Stimulated activated naive CD8-positive, alpha-beta T cell treated with anti-CD3 and anti-CD28 coated beads, Interleukin-15, amount 100 ng/mL, for 72 hours (primary cell): ENCODE data around the gene PRLH.
A peak's percentile ranks its signal among the peaks of the same experiment; 100 is the strongest.

ENCODE experiments used
- ATAC-seq: fragments of 150-1000 bp; cut with Tn5 transposase; 2 replicates; pipeline ENCODE4 v1.10.0; 2021; ENCODE audit warnings: mild to moderate bottlenecking, moderate library complexity
- DNase-seq, 2 donors: peaks; one replicate each; pipeline ENCODE4 v3.0.0; 2021 to 2022
- H3K27ac Mint-ChIP-seq, 2 donors: one replicate each; pipeline ENCODE4 v1.8.0; 2022; ENCODE audit warnings: mild to moderate bottlenecking in 2 of 2, mixed read lengths in 2 of 2, moderate library complexity in 2 of 2
- H3K27me3 Mint-ChIP-seq: one replicate; pipeline ENCODE4 v1.8.0; 2022; ENCODE audit warnings: mixed read lengths
- H3K4me1 Mint-ChIP-seq: one replicate; pipeline ENCODE4 v1.8.0; 2022; ENCODE audit warnings: mild to moderate bottlenecking, mixed read lengths
- H3K4me3 Mint-ChIP-seq, 2 donors: one replicate each; pipeline ENCODE4 v1.8.0; 2022; ENCODE audit warnings: mild to moderate bottlenecking in 2 of 2, mixed read lengths in 2 of 2, moderate library complexity in 1 of 2
- H3K9me3 Mint-ChIP-seq, 2 donors: one replicate each; pipeline ENCODE4 v1.8.0; 2022; ENCODE audit warnings: mixed read lengths in 2 of 2

PRLH gene, protein sequence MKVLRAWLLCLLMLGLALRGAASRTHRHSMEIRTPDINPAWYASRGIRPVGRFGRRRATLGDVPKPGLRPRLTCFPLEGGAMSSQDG

DNA sequence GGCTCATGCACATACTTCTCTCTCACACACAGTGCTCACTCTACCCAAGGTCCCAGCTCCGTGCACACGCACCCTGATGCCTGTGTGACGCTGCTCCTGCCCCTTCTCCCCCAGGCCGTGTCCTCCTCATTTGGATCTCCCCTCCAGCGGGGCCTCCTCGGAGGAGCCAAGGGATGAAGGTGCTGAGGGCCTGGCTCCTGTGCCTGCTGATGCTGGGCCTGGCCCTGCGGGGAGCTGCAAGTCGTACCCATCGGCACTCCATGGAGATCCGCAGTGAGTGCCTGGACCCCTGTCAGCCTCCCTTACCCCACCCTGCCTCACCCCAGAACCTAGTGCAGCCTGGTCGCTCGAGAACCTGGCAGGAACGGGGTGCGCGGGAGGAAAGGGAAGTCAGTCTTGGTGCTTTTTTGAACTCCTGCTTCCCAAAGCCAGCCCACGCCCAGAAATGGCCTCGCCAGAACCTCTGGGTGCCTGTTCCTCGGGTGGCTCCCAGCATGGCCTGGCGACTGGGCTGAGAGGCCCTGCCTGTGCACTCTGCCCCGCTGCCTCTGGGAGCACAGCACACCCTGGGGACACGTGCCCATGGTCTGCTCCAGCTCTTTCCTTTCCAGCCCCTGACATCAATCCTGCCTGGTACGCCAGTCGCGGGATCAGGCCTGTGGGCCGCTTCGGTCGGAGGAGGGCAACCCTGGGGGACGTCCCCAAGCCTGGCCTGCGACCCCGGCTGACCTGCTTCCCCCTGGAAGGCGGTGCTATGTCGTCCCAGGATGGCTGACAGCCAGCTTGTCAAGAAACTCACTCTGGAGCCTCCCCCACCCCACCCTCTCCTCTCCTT, at the start of gene PRLH:
Gene PRLH, plus strand, starts transcription at position 174 of the 835 bp plus-strand sequence. Its CDS starts 0 bp downstream, at position 174.
- H3K27me3 Mint-ChIP-seq: no peaks in the 10 kb centered on the region
- no peak within 1 kb of the TSS for H3K27ac Mint-ChIP-seq
- no peak within 1 kb of the TSS for H3K4me3 Mint-ChIP-seq
- peaks cover under 1% of the 10 kb centered on the region for H3K4me1 Mint-ChIP-seq
- no peak for DNase-seq
- H3K9me3 Mint-ChIP-seq: no peaks in the 10 kb centered on the region
- ATAC-seq: peak; percentile 40

DNA sequence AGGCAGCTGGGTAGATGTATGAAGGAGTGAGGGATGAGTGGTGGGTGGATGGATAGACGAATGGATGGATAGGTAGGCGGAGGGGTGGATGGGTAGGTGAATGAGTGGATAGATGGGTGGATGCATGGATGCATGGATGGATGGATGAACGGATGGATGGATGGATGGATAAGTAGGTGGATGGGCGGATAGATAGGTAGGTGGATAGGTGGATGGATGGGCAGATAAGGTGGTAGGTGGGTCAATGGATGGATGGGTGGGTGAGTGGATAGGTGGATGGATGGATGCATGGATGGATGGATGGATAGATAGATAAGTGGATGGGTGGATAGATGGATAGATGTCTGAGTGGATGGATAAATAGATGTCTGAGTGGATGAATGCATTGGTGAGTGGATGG, 49.2 kb upstream of the PRLH start:
- Mint-ChIP-seq H3K4me1 (no peaks in the 10 kb centered on the region), H3K9me3 (peaks cover 0 to 8% of the 10 kb centered on the region in 2 donors), H3K4me3 (no peak overlapping the region), H3K27me3 (no peaks in the 10 kb centered on the region), H3K27ac (no peak overlapping the region)
- ATAC-seq (no peak), DNase-seq (no peak)

DNA sequence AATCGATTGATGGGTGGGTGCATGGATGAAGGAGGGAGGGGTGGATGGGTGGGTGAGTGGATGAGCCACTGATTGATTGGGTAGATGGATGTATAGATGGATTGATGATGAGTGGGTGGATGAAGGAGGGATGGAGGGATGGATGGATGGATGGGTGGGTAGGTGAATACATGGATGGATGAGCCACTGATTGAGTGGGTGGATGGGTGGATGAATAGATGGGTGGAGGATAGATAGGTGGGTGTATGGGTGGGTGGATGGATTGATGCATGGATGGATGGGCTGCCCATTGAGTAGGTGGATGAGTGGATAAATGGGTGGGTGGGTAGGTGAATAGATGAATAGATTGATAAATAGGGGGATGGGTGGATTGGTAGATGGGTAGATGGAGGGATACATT, 48.4 kb upstream of the PRLH start:
- no peak overlapping the region for H3K27ac Mint-ChIP-seq
- H3K9me3 Mint-ChIP-seq: peaks cover 0 to 8% of the 10 kb centered on the region in 2 donors
- no peak for ATAC-seq
- H3K4me3 Mint-ChIP-seq: no peak overlapping the region
- DNase-seq: no peak
- H3K4me1 Mint-ChIP-seq: no peaks in the 10 kb centered on the region
- no peaks in the 10 kb centered on the region for H3K27me3 Mint-ChIP-seq

DNA sequence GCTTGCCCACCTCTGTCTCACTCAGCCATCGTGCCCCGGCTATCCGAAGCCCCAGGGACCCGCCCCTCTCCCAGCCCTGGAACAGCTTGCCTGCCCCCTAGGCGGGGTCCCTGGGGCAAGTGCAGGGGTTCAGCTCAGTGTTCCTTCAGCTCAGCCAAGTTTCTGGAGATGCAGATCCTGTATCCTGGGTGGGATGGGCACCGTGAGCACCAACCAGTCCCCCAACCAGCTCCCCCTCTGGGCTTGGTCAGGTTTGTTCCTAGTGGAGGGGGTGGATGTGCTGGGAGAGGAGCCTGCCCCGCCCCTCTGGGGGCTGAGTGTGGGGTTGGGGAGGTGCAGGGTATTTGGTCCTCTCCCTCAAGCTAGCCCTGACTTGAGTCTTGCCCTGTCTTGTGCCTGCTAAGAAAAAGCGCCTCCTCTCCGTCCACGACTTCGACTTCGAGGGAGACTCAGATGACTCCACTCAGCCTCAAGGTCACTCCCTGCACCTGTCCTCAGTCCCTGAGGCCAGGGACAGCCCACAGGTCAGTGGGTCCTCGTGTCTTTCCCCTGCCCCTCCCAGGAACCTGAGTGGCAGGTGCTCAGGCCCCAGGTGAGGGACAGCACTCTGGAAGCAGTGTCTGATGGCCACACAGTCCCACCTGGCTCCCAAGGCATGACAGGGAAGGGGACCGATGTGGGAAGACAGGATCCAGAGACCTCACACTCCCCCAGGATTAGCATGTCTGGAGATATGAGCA, 46.7 kb upstream of the PRLH start:
- ATAC-seq: no peak
- no peaks in the 10 kb centered on the region for H3K4me1 Mint-ChIP-seq
- H3K27me3 Mint-ChIP-seq: no peaks in the 10 kb centered on the region
- H3K27ac Mint-ChIP-seq: peak overlapping the region in 1 of 2 donors; percentile 8
- peaks cover 0 to 8% of the 10 kb centered on the region in 2 donors for H3K9me3 Mint-ChIP-seq
- DNase-seq: no peak
- H3K4me3 Mint-ChIP-seq: no peak overlapping the region

DNA sequence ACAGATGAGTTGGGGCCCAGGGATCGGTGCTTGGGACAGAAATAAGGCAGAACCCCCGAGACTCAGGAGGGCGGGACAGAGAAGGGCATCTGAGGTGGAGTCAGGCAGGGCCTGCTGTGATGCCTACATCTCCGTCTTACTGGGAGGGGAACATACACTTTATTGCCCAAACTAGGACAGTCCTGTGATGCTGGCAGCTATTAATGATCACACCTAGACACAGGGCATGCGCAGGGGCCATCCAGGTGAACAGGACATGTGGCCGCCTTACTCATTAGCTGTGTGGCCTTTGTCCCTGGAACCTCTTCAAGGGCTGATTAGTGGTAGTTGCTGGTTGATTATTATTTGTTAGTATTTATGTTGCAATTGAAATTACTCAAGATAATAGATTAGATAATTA, 46.1 kb upstream of the PRLH start:
- H3K4me1 Mint-ChIP-seq: no peaks in the 10 kb centered on the region

DNA sequence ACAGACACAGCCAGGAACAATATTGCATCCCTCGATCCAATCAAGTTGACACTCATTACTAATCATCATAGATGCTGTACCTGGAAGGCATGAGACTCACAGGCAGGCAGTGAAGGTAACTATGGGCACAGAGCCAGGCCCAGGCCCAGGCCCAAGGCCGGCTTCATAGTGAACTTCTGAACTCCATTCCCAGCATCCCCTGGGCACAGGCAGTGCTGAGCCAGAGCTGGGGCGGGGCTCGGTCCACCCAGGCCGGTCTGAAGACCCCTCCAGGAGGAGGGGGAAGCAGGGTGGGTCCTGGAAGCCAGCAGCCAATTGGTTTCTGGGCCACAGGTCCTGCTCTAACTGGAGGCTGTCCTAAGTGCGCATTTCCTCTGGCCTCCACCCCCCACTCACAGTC, 41.7 kb upstream of the PRLH start:
- ATAC-seq (no peak), DNase-seq (no peak)
- no peaks in the 10 kb centered on the region for H3K9me3 Mint-ChIP-seq
- no peaks in the 10 kb centered on the region for H3K27me3 Mint-ChIP-seq
- H3K27ac Mint-ChIP-seq: no peak overlapping the region
- H3K4me3 Mint-ChIP-seq: no peak overlapping the region
- no peaks in the 10 kb centered on the region for H3K4me1 Mint-ChIP-seq

More for the DNA sequence above, 46.1 kb upstream of the PRLH start:
- ATAC-seq: no peak
- Mint-ChIP-seq H3K4me3 (no peak overlapping the region), H3K9me3 (peaks cover 0 to 8% of the 10 kb centered on the region in 2 donors), H3K27ac (no peak overlapping the region), H3K27me3 (no peaks in the 10 kb centered on the region)
- no peak for DNase-seq

DNA sequence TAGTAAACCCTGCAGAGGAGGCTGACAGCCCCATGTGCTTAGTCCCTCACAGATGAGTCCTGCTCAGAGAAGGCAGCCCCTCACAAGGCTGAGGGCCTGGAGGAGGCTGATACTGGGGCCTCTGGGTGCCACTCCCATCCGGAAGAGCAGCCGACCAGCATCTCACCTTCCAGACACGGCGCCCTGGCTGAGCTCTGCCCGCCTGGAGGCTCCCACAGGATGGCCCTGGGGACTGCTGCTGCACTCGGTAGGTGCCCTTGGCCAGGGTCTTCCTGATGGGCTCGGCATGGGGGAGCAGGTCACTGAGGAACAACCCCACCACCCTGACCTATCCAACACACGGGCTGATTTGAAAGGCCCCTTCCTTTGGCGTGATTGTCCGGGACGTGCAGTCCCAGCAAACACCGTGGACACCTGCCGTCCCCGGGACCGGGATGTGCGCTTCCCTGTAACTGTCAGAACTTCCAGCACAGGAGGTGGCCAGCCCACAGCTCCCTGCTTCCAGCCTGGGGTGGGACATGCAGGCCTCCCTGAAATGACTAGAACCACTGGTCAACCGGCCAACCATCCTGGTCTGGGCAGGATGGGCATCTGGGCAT, 40.7 kb upstream of the PRLH start:
- no peak for ATAC-seq
- H3K4me3 Mint-ChIP-seq: no peak overlapping the region
- H3K9me3 Mint-ChIP-seq: no peaks in the 10 kb centered on the region
- no peak for DNase-seq
- no peak overlapping the region for H3K27ac Mint-ChIP-seq
- no peaks in the 10 kb centered on the region for H3K4me1 Mint-ChIP-seq
- no peaks in the 10 kb centered on the region for H3K27me3 Mint-ChIP-seq

DNA sequence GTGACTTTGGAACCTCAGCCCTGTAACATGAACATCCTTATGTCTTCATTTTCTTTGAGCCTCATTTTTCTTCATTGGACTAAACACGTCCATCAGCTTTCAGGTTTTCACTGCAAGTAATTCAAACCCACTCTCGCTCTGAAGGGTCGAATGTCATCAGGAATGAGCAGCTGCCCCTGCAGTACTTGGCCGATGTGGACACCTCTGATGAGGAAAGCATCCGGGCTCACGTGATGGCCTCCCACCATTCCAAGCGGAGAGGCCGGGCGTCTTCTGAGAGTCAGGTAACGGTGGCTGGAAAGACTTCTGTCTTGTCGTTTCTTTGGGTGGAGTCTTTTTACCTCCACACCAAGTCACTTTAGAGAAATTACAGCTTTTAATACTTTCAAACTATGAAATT, 39.1 kb upstream of the PRLH start:
- H3K4me3 Mint-ChIP-seq: no peak overlapping the region
- no peaks in the 10 kb centered on the region for H3K27me3 Mint-ChIP-seq
- no peaks in the 10 kb centered on the region for H3K9me3 Mint-ChIP-seq
- no peaks in the 10 kb centered on the region for H3K4me1 Mint-ChIP-seq
- H3K27ac Mint-ChIP-seq: no peak overlapping the region
- ATAC-seq (no peak), DNase-seq (no peak)

DNA sequence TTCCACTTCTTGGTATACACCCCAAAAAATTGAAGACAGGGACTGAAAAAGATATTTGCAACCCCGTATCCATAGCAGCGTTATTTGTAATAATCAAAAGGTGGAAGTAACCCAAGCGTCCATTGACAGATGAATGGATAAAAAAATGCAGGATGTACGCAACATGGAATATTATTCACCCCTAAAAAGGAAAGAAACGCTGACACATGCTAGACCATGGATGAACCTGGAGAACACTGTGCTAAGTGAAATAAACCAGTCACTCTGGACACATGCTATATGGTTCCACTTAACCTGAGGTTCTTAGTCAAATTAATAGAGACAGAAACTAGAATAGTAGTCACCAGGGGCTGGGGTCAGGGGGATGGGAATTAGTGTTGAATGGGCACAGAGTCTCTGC, 38.6 kb upstream of the PRLH start:
- H3K9me3 Mint-ChIP-seq: no peaks in the 10 kb centered on the region
- no peak overlapping the region for H3K27ac Mint-ChIP-seq
- ATAC-seq: no peak
- H3K4me1 Mint-ChIP-seq: no peaks in the 10 kb centered on the region
- no peaks in the 10 kb centered on the region for H3K27me3 Mint-ChIP-seq
- H3K4me3 Mint-ChIP-seq: no peak overlapping the region
- DNase-seq: no peak

DNA sequence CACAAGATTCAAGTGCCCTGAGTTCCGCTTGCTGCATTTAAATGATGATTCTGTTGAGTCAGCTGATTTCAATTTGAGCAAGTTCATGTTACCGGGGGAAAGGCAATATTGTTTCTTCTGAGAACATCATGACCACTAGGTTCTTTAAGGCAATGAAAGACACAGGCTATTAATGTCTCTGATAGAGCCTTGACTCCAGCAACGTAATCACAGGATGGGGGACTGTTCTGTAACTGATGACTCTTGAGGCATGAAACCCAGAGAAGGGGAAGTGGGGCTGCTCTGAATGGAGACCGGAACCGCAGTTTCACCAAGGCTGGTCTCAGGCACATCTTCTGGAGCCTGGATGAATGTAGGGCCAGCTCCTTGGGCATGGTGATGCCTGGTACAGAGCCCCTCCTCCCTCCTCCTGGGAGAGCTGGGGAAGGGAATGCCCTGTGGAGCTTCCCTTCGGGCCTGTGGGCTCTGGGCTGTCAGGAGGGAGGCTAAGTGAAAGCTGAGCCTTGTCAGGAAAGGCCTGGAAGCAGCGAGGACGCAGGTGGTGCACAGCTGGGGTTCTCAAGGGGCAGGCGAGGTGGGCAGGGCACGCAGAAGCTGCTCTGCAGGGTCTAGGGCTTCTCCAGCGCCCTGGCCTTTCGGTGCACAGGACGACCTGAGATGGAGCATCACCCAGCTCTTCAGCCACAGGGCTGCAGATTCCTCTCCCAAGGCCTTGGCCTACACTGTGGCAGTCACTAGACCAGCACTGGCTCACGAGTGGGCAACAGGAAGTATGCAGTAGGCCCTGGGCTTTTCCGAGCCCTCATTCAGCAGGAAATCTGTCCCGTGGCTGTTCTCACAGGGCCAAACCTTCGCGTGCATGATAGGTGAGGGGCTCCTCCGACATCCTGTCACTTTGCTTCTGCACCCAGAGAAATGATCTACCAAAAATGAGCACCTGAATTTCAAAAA, 36.6 kb upstream of the PRLH start:
- no peak overlapping the region for H3K4me3 Mint-ChIP-seq
- no peaks in the 10 kb centered on the region for H3K27me3 Mint-ChIP-seq
- no peak for DNase-seq
- no peaks in the 10 kb centered on the region for H3K9me3 Mint-ChIP-seq
- no peaks in the 10 kb centered on the region for H3K4me1 Mint-ChIP-seq
- H3K27ac Mint-ChIP-seq: no peak overlapping the region
- no peak for ATAC-seq

DNA sequence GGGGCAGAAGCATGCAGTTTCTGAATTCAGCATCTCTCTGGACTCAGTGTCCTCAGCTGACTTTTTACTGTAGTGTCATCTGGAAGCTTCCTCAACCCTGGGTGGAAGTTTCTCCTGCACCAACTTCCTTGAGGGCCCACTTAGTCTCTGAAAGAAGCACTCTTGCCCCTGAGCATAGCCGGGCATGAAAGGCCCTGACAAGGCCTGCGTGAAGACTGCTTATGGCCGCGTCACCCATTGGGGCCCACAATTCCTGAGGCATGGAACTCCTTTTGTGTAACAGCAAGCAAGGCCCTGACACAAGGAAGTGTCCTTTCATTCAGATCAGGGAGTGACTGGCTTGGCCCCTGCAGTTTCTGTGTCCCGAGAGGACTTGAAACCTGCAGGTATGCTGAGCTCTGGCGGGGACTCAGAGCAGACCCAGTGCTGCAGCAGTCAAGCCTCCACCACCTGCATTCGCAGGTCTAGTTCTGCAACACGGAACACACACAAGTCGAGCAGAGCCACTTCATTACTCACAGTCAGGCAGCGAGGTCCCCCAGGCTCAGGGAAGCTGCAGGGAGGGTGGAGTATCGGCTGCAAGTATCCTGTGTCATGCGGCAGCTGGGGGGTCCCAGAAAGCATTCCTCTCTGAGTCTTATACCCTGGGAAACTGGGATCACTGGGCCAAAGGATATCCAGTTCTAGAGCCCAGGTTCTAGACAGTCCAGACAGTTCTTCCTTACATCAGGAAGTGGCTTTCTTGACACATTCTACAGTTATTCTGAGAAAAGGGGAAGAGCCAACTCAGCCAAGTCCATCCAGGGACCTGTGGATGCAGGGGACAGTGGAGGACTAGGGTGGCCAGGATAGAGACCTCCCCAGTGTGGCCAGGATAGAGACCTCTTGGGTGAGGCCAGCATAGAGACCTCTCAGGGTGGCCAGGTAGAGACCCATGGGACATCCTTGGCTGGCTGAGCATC, 35.6 kb upstream of the PRLH start:
- ATAC-seq: no peak
- H3K27ac Mint-ChIP-seq: no peak overlapping the region

DNA sequence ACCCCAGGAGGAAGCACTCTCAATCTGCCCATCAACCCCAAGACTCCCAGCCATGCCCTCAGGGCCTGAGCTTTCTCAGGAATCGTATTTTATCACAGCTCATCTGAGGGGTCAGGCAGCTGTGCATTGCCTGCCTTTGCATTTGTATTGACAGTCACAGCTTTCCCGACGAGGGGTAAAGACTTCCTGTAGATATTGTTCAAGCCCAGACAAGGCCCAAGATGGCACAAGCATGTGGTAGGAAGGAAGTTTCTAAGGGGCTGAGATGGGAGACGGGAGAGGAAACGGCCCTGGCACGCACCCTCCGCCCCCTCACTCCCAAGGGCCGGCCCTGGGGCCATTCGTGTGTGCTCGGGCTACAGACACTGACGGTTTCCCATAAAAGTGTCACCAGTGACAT, 34.2 kb upstream of the PRLH start:
- Mint-ChIP-seq H3K4me1 (no peaks in the 10 kb centered on the region), H3K4me3 (no peak overlapping the region), H3K27me3 (no peaks in the 10 kb centered on the region), H3K9me3 (no peaks in the 10 kb centered on the region), H3K27ac (no peak overlapping the region)
- DNase-seq (no peak), ATAC-seq (no peak)

More for the DNA sequence above, 35.6 kb upstream of the PRLH start:
- Mint-ChIP-seq H3K9me3 (no peaks in the 10 kb centered on the region), H3K4me1 (no peaks in the 10 kb centered on the region), H3K27me3 (no peaks in the 10 kb centered on the region), H3K4me3 (no peak overlapping the region)
- no peak for DNase-seq

DNA sequence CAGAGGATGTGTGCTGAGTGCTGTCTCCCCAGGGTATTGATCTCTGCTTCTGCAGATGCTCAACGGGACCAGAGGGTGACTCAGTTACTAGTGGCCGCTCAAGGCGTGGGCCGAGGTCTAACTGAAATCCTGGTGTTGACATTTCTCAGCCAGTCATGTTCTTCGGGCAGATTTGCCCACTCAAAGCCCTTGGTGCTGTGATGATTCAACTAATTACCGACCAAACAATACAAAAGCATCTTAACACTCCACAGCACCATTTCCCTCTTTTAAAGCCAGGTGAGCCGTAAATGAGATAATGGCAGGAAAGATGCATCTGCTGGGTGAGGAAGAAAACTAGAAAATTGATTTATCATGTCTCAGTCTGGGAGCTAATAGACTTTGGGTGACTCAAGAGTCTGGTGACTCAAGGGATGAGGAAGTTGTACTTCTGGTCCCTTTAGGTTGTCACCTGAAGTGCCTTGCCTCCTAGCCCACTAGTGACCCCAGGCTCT, 32.7 kb upstream of the PRLH start:
- ATAC-seq (no peak), DNase-seq (no peak)
- H3K4me3 Mint-ChIP-seq: no peak overlapping the region
- H3K9me3 Mint-ChIP-seq: no peaks in the 10 kb centered on the region
- no peaks in the 10 kb centered on the region for H3K4me1 Mint-ChIP-seq
- no peak overlapping the region for H3K27ac Mint-ChIP-seq
- H3K27me3 Mint-ChIP-seq: no peaks in the 10 kb centered on the region

DNA sequence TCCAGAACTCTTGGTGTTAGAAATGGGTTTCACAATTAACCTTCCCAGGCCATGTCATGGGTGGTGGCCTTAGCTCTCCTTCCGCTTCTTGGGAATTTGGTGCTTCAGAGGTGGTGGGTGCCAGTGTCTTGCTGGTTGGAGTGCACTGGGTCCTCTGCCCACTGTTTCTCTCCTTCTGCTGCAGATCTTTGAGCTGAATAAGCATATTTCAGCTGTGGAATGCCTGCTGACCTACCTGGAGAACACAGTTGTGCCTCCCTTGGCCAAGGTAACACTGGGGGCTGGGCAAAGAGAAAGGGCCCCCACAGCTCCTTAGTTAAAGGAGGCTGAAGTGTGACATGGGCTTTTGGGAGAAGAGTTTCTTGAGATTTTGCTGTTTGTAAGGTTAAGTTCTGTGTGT, 32.0 kb upstream of the PRLH start:
- ATAC-seq (no peak), DNase-seq (no peak)

More for the DNA sequence above, 32.0 kb upstream of the PRLH start:
- H3K9me3 Mint-ChIP-seq: no peaks in the 10 kb centered on the region
- H3K4me1 Mint-ChIP-seq: no peaks in the 10 kb centered on the region
- H3K27me3 Mint-ChIP-seq: no peaks in the 10 kb centered on the region
- peak overlapping the region in 1 of 2 donors; percentile 5 for H3K27ac Mint-ChIP-seq
- no peak overlapping the region for H3K4me3 Mint-ChIP-seq
